H1 (cell line): Measurements from ENCODE around the gene HSD17B10. TPM values are rescaled to one million over a fixed set of nuclear protein-coding genes. Genes with fewer than 3 reads are reported as not detected.

Experiments
- CTCF ChIA-PET: fragments of 300-600 bp; sonication (Branson Sonifier 250); formaldehyde crosslinking; loops from one replicate; lab custom pipeline; 2021; ENCODE audit not compliant: partially characterized antibody; lab: Charles Lee
- POLR2A ChIA-PET: fragments of 300-600 bp; sonication (Branson Sonifier 250); formaldehyde crosslinking; loops from one replicate; lab custom pipeline; 2021; ENCODE audit warnings: inconsistent platforms; ENCODE audit not compliant: partially characterized antibody; lab: Charles Lee
- DNase-seq, 2 experiments: peaks; one replicate each; pipeline versions ENCODE4 v3.0.0 to v3.0.0-alpha.2; 2010 to 2022; ENCODE audit warnings: low spot score in 2 of 2, low read depth in 1 of 2, mixed read lengths in 1 of 2
- FAIRE-seq: peaks from 2 replicates; lab custom pipeline; 2011; peaks lifted over from hg19 to GRCh38; lab: Jason Lieb, UNC
- H2AFZ ChIP-seq: 2 replicates; pipeline ENCODE4 v1.8.1; 2012; ENCODE audit warnings: low read length, inconsistent platforms
- H2AK5ac ChIP-seq: 2 replicates; pipeline ENCODE4 v1.6.1; 2013; ENCODE audit warnings: low read depth, low read length
- H2BK120ac ChIP-seq: replicated peaks from 2 replicates; pipeline ENCODE3; 2013; ENCODE audit warnings: low read depth, low read length, inconsistent platforms
- H2BK12ac ChIP-seq: 2 replicates; pipeline ENCODE4 v1.6.1; 2013; ENCODE audit warnings: low read depth, low read length
- H2BK15ac ChIP-seq: 2 replicates; pipeline ENCODE4 v1.6.1; 2013; ENCODE audit warnings: low read length
- H2BK20ac ChIP-seq: 2 replicates; pipeline ENCODE4 v1.6.1; 2013; ENCODE audit warnings: low read length
- H2BK5ac ChIP-seq: 2 replicates; pipeline ENCODE4 v1.6.1; 2013; ENCODE audit warnings: low read depth, low read length
- H3K14ac ChIP-seq: 2 replicates; pipeline ENCODE4 v1.6.1; 2013; ENCODE audit warnings: inconsistent platforms; ENCODE audit not compliant: insufficient read length
- H3K18ac ChIP-seq: 2 replicates; pipeline ENCODE4 v1.6.1; 2013; ENCODE audit warnings: low read length; ENCODE audit errors: extremely low read depth
- H3K23ac ChIP-seq: 2 replicates; pipeline ENCODE4 v1.6.1; 2013; ENCODE audit warnings: inconsistent platforms; ENCODE audit not compliant: insufficient read length
- H3K23me2 ChIP-seq: 2 replicates; pipeline ENCODE4 v1.6.1; 2013; ENCODE audit warnings: low read depth, low read length
- H3K27ac ChIP-seq: 2 replicates; pipeline ENCODE4 v1.6.1; 2011; ENCODE audit warnings: low read depth, low read length, inconsistent platforms
- H3K27me3 ChIP-seq, 4 experiments: replicated peaks in 1 of 4; 1 replicate in 1 of 4; 2 replicates in 3 of 4; pipeline versions ENCODE4 v1.6.1 to v1.8.1; 2011 to 2013; ENCODE audit warnings: low read length in 3 of 4, mild to moderate bottlenecking in 3 of 4, inconsistent platforms in 2 of 4, mixed read lengths in 2 of 4, moderate library complexity in 1 of 4; ENCODE audit not compliant: control insufficient read depth in 3 of 4, insufficient read depth in 3 of 4; ENCODE audit errors: extremely low read depth in 1 of 4
- H3K36me3 ChIP-seq, 4 experiments: 2 replicates each; pipeline versions ENCODE4 v1.6.1 to v1.8.1; 2011 to 2013; ENCODE audit warnings: mild to moderate bottlenecking in 4 of 4, low read length in 3 of 4, moderate library complexity in 2 of 4, control low read depth in 1 of 4, inconsistent platforms in 1 of 4; ENCODE audit not compliant: insufficient read depth in 4 of 4, control insufficient read depth in 2 of 4
- H3K4ac ChIP-seq: replicated peaks from 2 replicates; pipeline ENCODE3; 2013; ENCODE audit warnings: low read length, low read depth, mixed read lengths, inconsistent platforms; ENCODE audit not compliant: insufficient read length
- H3K4me1 ChIP-seq, 4 experiments: replicated peaks in 1 of 4; 1 replicate in 1 of 4; 2 replicates in 3 of 4; pipeline versions ENCODE4 v1.6.1 to v1.8.1; 2011 to 2013; ENCODE audit warnings: low read length in 3 of 4, inconsistent platforms in 2 of 4, mixed read lengths in 1 of 4; ENCODE audit not compliant: insufficient read depth in 4 of 4, control insufficient read depth in 3 of 4
- H3K4me2 ChIP-seq, 2 experiments: 2 replicates each; pipeline versions ENCODE4 v1.6.1 to v1.8.1; 2011 to 2013; ENCODE audit warnings: low read depth in 2 of 2, low read length in 2 of 2, control low read depth in 1 of 2, inconsistent platforms in 1 of 2, mild to moderate bottlenecking in 1 of 2; ENCODE audit not compliant: insufficient read depth in 1 of 2
- H3K4me3 ChIP-seq, 4 experiments: fragments of 200-600, 300-600 bp in 1 of 4; sonication (generic), shearing (Covaris generic), sonication (Bioruptor Twin) in 1 of 4; 2 replicates each; pipeline versions ENCODE4 v1.5.1 to v1.8.1; 2011 to 2016; ENCODE audit warnings: low read length in 4 of 4, low read depth in 3 of 4, control low read depth in 2 of 4, inconsistent platforms in 2 of 4, mild to moderate bottlenecking in 2 of 4, mixed read lengths in 1 of 4, moderate library complexity in 1 of 4; ENCODE audit not compliant: insufficient read depth in 2 of 4; ENCODE audit errors: extremely low read depth in 1 of 4
- H3K56ac ChIP-seq: replicated peaks from 2 replicates; pipeline ENCODE3; 2013; ENCODE audit warnings: low read depth, mild to moderate bottlenecking, mixed read lengths, low read length, inconsistent platforms; ENCODE audit not compliant: insufficient read length
- H3K79me1 ChIP-seq: 2 replicates; pipeline ENCODE4 v1.6.1; 2013; ENCODE audit warnings: low read depth, low read length, control low read depth
- H3K79me2 ChIP-seq, 2 experiments: 2 replicates each; pipeline versions ENCODE4 v1.6.1 to v1.8.1; 2012 to 2013; ENCODE audit warnings: low read length in 2 of 2, mild to moderate bottlenecking in 2 of 2, inconsistent platforms in 1 of 2; ENCODE audit not compliant: insufficient read depth in 2 of 2, control insufficient read depth in 1 of 2
- H3K9ac ChIP-seq, 4 experiments: replicated peaks in 1 of 4; 1 replicate in 1 of 4; 2 replicates in 3 of 4; pipeline versions ENCODE4 v1.6.1 to v1.8.1; 2011 to 2013; ENCODE audit warnings: low read depth in 3 of 4, low read length in 3 of 4, control low read depth in 2 of 4, mild to moderate bottlenecking in 2 of 4, moderate library complexity in 2 of 4, inconsistent platforms in 1 of 4; ENCODE audit errors: extremely low read depth in 1 of 4
- H3K9me3 ChIP-seq, 2 experiments: 2 replicates each; pipeline versions ENCODE4 v1.6.1 to v1.8.1; 2012 to 2013; ENCODE audit warnings: mild to moderate bottlenecking in 2 of 2, moderate library complexity in 2 of 2, control low read depth in 1 of 2, inconsistent platforms in 1 of 2, low read depth in 1 of 2, low read length in 1 of 2, mixed read lengths in 1 of 2; ENCODE audit not compliant: insufficient read depth in 2 of 2
- H4K20me1 ChIP-seq, 2 experiments: replicated peaks in 1 of 2; 2 replicates each; pipeline versions ENCODE3 to v1.8.1; 2011 to 2013; ENCODE audit warnings: inconsistent platforms in 2 of 2, low read length in 2 of 2, mild to moderate bottlenecking in 1 of 2; ENCODE audit not compliant: insufficient read depth in 2 of 2, control insufficient read depth in 1 of 2
- H4K5ac ChIP-seq: 2 replicates; pipeline ENCODE4 v1.6.1; 2013; ENCODE audit warnings: low read length, low read depth, mixed read lengths, inconsistent platforms; ENCODE audit not compliant: insufficient read length
- H4K8ac ChIP-seq: 2 replicates; pipeline ENCODE4 v1.8.0; 2013; ENCODE audit warnings: mild to moderate bottlenecking, moderate library complexity, low read length, inconsistent platforms; ENCODE audit not compliant: insufficient read depth; ENCODE audit errors: extremely low read depth
- H4K91ac ChIP-seq: replicated peaks from 2 replicates; pipeline ENCODE3; 2013; ENCODE audit warnings: low read length, mixed read lengths, inconsistent platforms; ENCODE audit not compliant: insufficient read length
- ATF3 ChIP-seq: IDR thresholded peaks from 2 replicates; pipeline ENCODE4 v1.6.1; 2011; ENCODE audit warnings: low read depth, mild to moderate bottlenecking, low read length; ENCODE audit not compliant: insufficient read depth
- MAFK ChIP-seq: IDR thresholded peaks from 2 replicates; pipeline ENCODE4 v1.6.1; 2012; ENCODE audit warnings: low read depth, mild to moderate bottlenecking, improper control_type of control experiment, low read length
- SP2 ChIP-seq: IDR thresholded peaks from 2 replicates; pipeline ENCODE4 v1.6.1; 2012; ENCODE audit warnings: mild to moderate bottlenecking, low read length, inconsistent platforms
- TBP ChIP-seq: IDR thresholded peaks from 2 replicates; pipeline ENCODE4 v1.6.1; 2011; ENCODE audit warnings: low read depth, low read length, improper control_type of control experiment
- TCF12 ChIP-seq: IDR thresholded peaks from 2 replicates; pipeline ENCODE4 v1.6.1; 2011; ENCODE audit warnings: low read depth, mild to moderate bottlenecking, low read length
- WGBS, 2 experiments: shearing (Covaris generic) in 1 of 2; methylation state at CpG; one replicate each; pipeline versions ENCODE4 v1.1.6 to v1.1.7; 2013 to 2015; ENCODE audit warnings: low lambda C conversion rate in 2 of 2, mixed read lengths in 2 of 2, inconsistent platforms in 1 of 2, low coverage in 1 of 2, missing lambda C conversion rate in 1 of 2; ENCODE audit not compliant: insufficient replicate concordance in 2 of 2, insufficient coverage in 1 of 2, insufficient read length in 1 of 2; ENCODE audit errors: extremely low coverage in 1 of 2, missing lambda C conversion rate in 1 of 2; 5-methylcytosine and 5-hydroxymethylcytosine counted together
- polyA plus RNA-seq, 7 experiments: library from polyadenylated mRNA; depleted of rRNA in 3 of 7; stranded (reverse) in 5 of 7; unstranded in 2 of 7; fragments of >200 nt in 5 of 7; fragments of 200-250 nt in 2 of 7; gene quantifications; 1 replicate in 5 of 7; 2 replicates in 1 of 7; 4 replicates in 1 of 7; pipeline versions ENCODE4 v1.2.1 to v1.2.3, GENCODE V29; 2011 to 2013; ENCODE audit warnings: missing spikeins in 2 of 7, mixed read lengths in 2 of 7
- total RNA-seq: library from RNA; stranded (reverse); fragmentation: NEBNext Ultra II Directional; extraction: Animal tissue kit (Norgen Biotek cat#: 25700); gene quantifications from 2 replicates; pipeline ENCODE4 v1.2.1, GENCODE V29; 2021

The HSD17B10 gene
- total and polyA plus RNA-seq, 2 of the 8 experiments (the other 6 are each of a cell fraction or from before 2014, with no cell fraction given): 114 to 236 TPM

- WGBS, 2 experiments: 85% methylated on average over 3 of the region's 3 CpGs; no CpG with 5 or more reads in 1 of the 2 experiments
- Histone ChIP-seq H3K23ac (no peak overlapping the region), H3K18ac (no peak overlapping the region), H2BK15ac (no peak overlapping the region), H2AFZ (no peak overlapping the region), H3K9ac (no peak overlapping the region), H3K79me1 (no peaks in the 10 kb centered on the region), H2BK20ac (no peak overlapping the region), H2BK120ac (no peak overlapping the region), H2BK12ac (no peak overlapping the region), H3K14ac (no peak overlapping the region), H4K8ac (no peak overlapping the region), H3K56ac (no peak overlapping the region), H2AK5ac (no peak overlapping the region), H3K4me1 (no peaks in the 10 kb centered on the region), H2BK5ac (no peak overlapping the region), H4K91ac (no peak overlapping the region), H3K27ac (no peak overlapping the region), H3K79me2 (no peaks in the 10 kb centered on the region), H3K4ac (no peak overlapping the region), H4K20me1 (no peaks in the 10 kb centered on the region), H3K4me3 (no peak overlapping the region), H3K23me2 (no peaks in the 10 kb centered on the region), H4K5ac (no peak overlapping the region), H3K9me3 (no peaks in the 10 kb centered on the region), H3K4me2 (no peak overlapping the region), H3K36me3 (no peaks in the 10 kb centered on the region), H3K27me3 (no peaks in the 10 kb centered on the region)
- DNase-seq (no peak), FAIRE-seq (no peak)
- POLR2A ChIA-PET: no interaction called here
- CTCF ChIA-PET: interaction anchor here (0.8 to 3.7 kb wide), 4 partner anchors 8 to 132 kb away, joined by 3 to 17 read pairs (median 6); no protein-coding TSS in a partner anchor
- no peak for TF ChIP-seq ATF3
- TF ChIP-seq TCF12: no peak
- TF ChIP-seq SP2: no peak
- no peak for TF ChIP-seq TBP
- TF ChIP-seq MAFK: no peak
These were observed 15.5 kb upstream of the HSD17B10 start for GRCh38 chrX:53449632-53450031.
